ENCODE measurements around the gene TMEM267.

The TMEM267 gene

GRCh38 chr5:43396762-43397304 lies 86.8 kb downstream of the TMEM267 start:
- Histone ChIP-seq H3K9ac (ENCODE audit: low read depth, low read length) (no peak overlapping the region), H3K36me3 (ENCODE audit: insufficient read depth, low read depth, low read length) (no peaks in the 10 kb centered on the region), H3K27ac (ENCODE audit: low read length) (no peak overlapping the region), H3K4me1 (ENCODE audit: insufficient read depth, low read length) (no peaks in the 10 kb centered on the region), H3K9me3 (ENCODE audit: insufficient read depth, low read depth, low read length) (no peaks in the 10 kb centered on the region; the same call in 1 of the 2 replicates), H3K27me3 (ENCODE audit: insufficient read depth, low read length) (peaks cover 13% of the 10 kb centered on the region; the same call in 1 of the 2 replicates), H3K4me3 (ENCODE audit: low read length) (peak overlapping the region; percentile 53; the same call in 1 of the 2 replicates)
